Sigmoid colon (tissue), 4 donors: ENCODE measurements around the gene RIGI.

Experiments
- EP300 ChIP-seq, 4 donors: sonication (generic); formaldehyde crosslinking; IDR thresholded peaks; one replicate each; pipeline ENCODE4 v1.6.1; 2017; ENCODE audit warnings: antibody characterized with exemption in 4 of 4
- POLR2A ChIP-seq, 2 donors: fragments of 450-650 bp; IDR thresholded peaks; one replicate each; pipeline ENCODE4 v1.6.1; 2016; ENCODE audit warnings: antibody characterized with exemption in 2 of 2, mild to moderate bottlenecking in 2 of 2, moderate library complexity in 2 of 2
- POLR2AphosphoS5 ChIP-seq, 4 donors: sonication (generic); formaldehyde crosslinking; IDR thresholded peaks; one replicate each; pipeline ENCODE4 v1.6.1; 2017; ENCODE audit warnings: antibody characterized with exemption in 4 of 4
- TF ChIP-seq, protein P1 (sequence below), 4 experiments: fragments of 450-650 bp in 3 of 4; fragments of 200-600 bp in 1 of 4; IDR thresholded peaks; one replicate each; pipeline ENCODE4 v1.5.1; 2016 to 2019; ENCODE audit warnings: antibody characterized with exemption in 4 of 4, mild to moderate bottlenecking in 3 of 4, moderate library complexity in 2 of 4

DNA sequence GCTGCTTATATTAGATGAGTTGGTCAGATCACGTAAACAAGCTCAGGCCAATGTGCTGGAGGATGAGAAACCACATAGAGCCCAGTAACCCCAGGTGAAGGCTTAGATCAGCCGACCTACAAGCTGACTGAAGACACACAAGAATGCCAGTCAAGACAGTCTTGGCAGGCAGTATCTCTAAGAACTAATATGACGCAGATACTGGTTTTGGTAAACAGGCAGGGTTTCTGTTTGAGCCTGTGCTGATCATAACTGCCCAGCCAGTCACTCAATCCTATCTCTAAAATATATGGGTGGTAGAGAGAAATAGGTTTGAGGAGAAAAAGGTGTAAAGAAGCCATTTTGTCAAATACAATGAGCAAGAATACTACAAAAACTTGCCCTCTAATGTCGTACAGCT lies 7.8 kb upstream of the RIGI start:
- TF ChIP-seq, protein P1, sequence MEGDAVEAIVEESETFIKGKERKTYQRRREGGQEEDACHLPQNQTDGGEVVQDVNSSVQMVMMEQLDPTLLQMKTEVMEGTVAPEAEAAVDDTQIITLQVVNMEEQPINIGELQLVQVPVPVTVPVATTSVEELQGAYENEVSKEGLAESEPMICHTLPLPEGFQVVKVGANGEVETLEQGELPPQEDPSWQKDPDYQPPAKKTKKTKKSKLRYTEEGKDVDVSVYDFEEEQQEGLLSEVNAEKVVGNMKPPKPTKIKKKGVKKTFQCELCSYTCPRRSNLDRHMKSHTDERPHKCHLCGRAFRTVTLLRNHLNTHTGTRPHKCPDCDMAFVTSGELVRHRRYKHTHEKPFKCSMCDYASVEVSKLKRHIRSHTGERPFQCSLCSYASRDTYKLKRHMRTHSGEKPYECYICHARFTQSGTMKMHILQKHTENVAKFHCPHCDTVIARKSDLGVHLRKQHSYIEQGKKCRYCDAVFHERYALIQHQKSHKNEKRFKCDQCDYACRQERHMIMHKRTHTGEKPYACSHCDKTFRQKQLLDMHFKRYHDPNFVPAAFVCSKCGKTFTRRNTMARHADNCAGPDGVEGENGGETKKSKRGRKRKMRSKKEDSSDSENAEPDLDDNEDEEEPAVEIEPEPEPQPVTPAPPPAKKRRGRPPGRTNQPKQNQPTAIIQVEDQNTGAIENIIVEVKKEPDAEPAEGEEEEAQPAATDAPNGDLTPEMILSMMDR (IDR thresholded peaks at IDR 0.05), result no peak
- TF ChIP-seq EP300 (IDR thresholded peaks at IDR 0.05), result no peak
- TF ChIP-seq POLR2AphosphoS5 (IDR thresholded peaks at IDR 0.05), result no peak
- no peak for TF ChIP-seq POLR2A (IDR thresholded peaks at IDR 0.05)
